Fibroblast of pulmonary artery (primary cell): Measurements from ENCODE around the gene WDR19.

Source experiments
- DNase-seq: peaks from one replicate; pipeline ENCODE4 v3.0.0-alpha.2; 2010; ENCODE audit warnings: low read depth
- H3K4me3 ChIP-seq: replicated peaks from 2 replicates; pipeline ENCODE4 v1.5.1; 2011; ENCODE audit warnings: low read depth, mild to moderate bottlenecking, control low read depth, low read length, moderate library complexity
- TF ChIP-seq, protein P1 (sequence below): IDR thresholded peaks from 2 replicates; pipeline ENCODE4 v1.5.1; 2011; ENCODE audit warnings: mild to moderate bottlenecking, control low read depth, low read length, inconsistent platforms; ENCODE audit errors: missing control alignments

WDR19 gene

DNA sequence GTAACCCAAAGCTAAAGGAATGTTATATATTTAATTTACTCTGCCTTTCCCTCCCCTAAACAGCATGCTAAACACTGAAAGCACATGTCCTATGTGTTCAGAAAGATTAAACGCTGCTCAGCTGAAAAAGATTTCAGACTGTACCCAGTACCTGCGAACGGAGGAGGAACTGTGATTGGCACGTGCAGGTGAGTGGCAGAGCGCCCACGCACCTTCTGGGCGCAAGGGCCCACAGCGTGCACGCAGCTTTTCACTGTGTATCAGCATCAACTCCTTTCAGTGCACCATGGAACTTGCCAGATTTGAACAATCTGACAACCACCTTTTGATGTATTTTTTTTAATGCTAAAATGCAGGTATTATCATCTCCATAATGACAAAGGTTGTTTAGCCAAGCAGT, 96.1 kb downstream of the WDR19 start:
- H3K4me3 ChIP-seq: no peak overlapping the region
- TF ChIP-seq, protein P1, sequence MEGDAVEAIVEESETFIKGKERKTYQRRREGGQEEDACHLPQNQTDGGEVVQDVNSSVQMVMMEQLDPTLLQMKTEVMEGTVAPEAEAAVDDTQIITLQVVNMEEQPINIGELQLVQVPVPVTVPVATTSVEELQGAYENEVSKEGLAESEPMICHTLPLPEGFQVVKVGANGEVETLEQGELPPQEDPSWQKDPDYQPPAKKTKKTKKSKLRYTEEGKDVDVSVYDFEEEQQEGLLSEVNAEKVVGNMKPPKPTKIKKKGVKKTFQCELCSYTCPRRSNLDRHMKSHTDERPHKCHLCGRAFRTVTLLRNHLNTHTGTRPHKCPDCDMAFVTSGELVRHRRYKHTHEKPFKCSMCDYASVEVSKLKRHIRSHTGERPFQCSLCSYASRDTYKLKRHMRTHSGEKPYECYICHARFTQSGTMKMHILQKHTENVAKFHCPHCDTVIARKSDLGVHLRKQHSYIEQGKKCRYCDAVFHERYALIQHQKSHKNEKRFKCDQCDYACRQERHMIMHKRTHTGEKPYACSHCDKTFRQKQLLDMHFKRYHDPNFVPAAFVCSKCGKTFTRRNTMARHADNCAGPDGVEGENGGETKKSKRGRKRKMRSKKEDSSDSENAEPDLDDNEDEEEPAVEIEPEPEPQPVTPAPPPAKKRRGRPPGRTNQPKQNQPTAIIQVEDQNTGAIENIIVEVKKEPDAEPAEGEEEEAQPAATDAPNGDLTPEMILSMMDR: no peak
- no peak for DNase-seq

DNA sequence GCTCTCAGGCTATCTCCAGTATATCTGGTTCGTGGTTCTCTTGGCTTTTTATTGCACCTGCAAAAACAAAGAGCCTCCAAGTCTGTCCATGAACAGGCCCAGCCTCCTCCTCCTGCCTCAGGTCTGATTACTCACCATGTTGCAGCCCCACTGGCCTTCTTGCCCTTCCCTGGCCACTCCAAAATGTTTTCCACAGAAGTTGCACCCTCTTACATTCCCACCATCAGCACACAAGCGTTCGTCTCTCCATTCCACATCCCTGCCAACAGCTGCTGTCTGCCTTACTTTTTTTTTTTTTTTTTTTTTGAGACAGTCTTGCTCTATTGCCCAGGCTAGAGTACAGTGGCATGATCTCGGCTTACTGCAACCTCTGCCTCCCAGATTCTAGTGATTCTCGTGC, 97.1 kb downstream of the WDR19 start:
- TF ChIP-seq, protein P1: no peak
- H3K4me3 ChIP-seq: no peak overlapping the region
- no peak for DNase-seq

DNA sequence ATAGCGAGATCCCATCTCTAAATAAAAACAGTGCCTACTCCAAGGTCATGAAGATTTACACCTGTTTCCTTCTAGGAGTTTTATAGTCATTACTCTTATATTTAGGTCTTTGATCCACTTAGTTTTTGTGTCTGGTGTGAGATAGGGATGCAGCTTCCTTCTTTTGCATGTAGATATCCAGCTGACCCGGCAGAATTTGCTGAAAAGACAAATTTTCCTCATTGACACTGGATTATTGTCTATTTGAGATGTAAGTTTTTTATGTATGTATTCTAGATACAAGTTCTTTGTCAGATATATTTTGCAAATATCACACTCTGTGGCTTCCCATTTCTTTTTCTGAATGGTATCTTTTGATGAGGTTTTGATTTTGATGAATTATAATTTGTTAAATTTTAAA, 98.4 kb downstream of the WDR19 start:
- no peak for DNase-seq
- no peak overlapping the region for H3K4me3 ChIP-seq
- TF ChIP-seq, protein P1: no peak

DNA sequence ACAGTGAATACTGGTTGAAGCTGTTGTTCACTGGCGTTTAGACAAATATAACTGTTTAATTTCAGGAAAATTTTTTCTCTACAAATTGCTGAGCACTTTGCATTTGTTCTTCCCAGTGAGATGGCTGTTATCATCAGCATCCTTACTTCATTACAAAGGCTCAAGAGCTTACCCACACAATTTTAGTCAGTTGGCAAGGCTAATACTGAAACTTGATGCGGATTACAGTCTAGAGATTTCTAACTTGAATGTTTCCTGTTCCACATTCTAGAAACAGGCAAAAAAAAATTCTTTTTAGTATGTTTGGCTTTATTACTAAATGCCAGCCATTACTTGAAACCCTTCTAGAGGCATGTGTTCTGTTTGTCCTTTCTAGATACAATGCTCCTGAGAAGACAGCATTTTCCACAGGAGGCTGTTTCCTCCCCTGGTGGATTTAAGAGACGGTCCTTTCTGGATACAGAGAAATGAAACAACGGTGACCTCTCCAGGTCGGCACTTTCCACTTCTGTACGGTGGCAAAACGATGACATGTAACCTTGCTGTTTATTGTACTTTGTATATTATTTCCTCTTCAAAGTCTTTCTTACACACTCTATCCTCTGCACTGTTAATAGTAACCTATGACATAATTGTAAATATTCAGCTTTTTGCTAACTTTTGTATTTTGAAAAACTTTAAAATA, 102.9 kb downstream of the WDR19 start:
- DNase-seq: no peak
- TF ChIP-seq, protein P1: no peak
- no peak overlapping the region for H3K4me3 ChIP-seq

DNA sequence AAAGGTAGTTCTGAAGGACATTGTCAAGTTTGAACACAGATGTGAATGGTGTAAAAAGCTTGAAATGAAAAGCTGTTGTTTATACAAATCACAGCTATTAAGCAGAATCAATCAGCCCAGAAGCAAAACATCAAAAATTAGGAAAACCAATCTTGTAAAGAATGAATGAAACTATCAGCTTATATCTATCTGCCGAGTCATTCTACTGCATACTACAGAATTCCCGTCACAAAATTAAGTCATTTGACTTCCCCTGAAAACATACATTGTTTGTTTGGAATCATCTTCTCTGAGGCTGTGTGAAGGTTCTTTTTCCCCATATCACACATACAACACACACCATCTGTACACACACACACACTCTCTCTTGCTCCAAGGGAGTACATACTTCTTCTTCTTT, 103.5 kb downstream of the WDR19 start:
- DNase-seq: no peak
- no peak overlapping the region for H3K4me3 ChIP-seq
- TF ChIP-seq, protein P1: no peak

DNA sequence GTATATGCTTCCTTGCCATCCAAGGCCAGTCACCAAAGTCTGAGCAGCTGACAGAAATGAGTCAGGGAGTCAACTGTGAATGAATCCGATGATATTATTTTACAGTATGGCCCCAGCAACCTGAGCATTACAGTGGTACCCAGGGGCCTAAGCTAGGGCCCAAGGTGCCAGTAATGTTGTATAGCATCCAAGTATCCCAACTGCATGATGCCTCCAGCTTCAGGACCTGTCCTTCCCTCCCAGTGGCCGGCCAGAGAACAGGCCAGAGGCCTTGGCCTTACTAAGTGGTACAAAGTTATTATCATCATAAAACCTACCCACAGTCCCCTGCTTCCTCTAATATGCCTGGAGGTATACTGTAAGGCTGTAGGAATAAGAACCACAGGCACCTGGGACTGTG, 103.9 kb downstream of the WDR19 start:
- TF ChIP-seq, protein P1: no peak
- H3K4me3 ChIP-seq: no peak overlapping the region

DNA sequence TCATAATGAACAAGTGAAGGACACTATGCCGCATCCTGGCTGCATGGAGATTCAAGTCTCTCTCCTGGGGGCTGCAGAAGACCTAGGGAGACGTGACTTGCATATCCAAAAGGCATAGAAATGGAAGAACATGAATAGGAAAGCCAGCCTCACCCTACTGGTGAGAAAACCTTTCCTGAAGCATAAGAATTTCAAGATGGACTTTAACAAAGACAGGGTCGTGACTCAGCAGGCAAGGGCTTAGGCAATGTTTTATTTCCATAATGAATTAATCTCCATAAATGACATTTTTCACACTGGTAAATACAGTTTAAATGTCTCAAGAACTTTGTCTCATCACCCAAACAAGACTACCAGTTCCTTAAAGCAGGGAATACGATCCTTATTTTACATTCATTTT, 104.9 kb downstream of the WDR19 start:
- no peak overlapping the region for H3K4me3 ChIP-seq
- DNase-seq: no peak
- TF ChIP-seq, protein P1: no peak

More for the DNA sequence above, 103.9 kb downstream of the WDR19 start:
- DNase-seq: no peak
